Measurements from ENCODE around the gene ARHGAP25. TPM values are rescaled to one million over a fixed set of nuclear protein-coding genes. Genes with fewer than 3 reads are reported as not detected.
A peak's percentile ranks its signal among the peaks of the same experiment; 100 is the strongest.
"Not testable (repeated sequence)": the region's sequence is repeated elsewhere in the genome, so short reads cannot be mapped to it uniquely, and the experiment has no call there.

ARHGAP25 gene
- polyA plus RNA-seq, 4 donors, result 1.8 to 7.6 (median 3.1) TPM

DNA sequence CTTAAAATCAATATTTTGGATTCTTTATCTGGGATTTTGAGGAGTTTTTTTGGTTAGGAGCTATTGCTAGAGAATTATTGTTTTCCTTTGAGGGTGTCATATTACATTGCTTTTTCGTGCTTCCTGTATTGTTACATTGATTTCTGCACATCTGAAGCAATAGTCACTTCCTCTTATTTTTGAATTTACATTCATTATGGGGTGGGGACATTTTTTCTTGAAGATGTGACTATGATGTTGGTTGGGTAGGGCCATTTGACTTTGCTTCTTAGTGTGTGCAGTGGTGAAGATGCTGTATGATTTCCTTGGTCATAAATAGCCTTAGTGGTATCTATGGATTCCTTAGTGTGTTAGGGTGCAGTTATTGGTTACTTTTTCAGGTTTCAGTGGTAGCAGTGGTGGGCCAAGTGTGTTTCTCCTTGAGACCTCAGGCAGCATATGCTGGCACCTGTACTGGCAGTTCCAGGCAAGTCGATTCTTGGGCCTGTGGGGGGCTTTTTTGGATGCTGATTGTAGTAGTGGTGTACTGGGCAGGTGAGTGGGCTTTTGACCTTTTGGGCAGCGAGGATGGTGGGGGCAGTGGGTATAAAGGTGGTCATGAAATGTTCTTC, 61.8 kb downstream of the ARHGAP25 start:
- H3K4me1 ChIP-seq (ENCODE audit: control insufficient read depth in 3 of 3, insufficient read depth in 2 of 3, low read depth in 1 of 3, low read length in 2 of 3), result no peaks in the 10 kb centered on the region
- H3K9me3 ChIP-seq (ENCODE audit: control insufficient read depth in 2 of 2, insufficient read depth in 1 of 2, low read depth in 1 of 2, low read length in 1 of 2), result no peaks in the 10 kb centered on the region
- H3K27ac ChIP-seq (ENCODE audit: low read depth in 1 of 3, low read length in 2 of 3), result peak overlapping the region in 1 of 3 donors; percentile 20
- H3K4me3 ChIP-seq (ENCODE audit: low read depth in 1 of 3, low read length in 3 of 3), result no peak overlapping the region
- DNase-seq (no peak), FAIRE-seq (no peak)
- no peaks in the 10 kb centered on the region for H3K36me3 ChIP-seq (ENCODE audit: control insufficient read depth in 3 of 3, insufficient read depth in 2 of 3, low read depth in 1 of 3, low read length in 3 of 3)
- 75 to 86% (median 80%) methylated on average over 3 of the region's 3 CpGs for WGBS, 3 donors
- no peaks in the 10 kb centered on the region for H3K27me3 ChIP-seq (ENCODE audit: control insufficient read depth in 3 of 3, insufficient read depth in 3 of 3, low read length in 3 of 3)

DNA sequence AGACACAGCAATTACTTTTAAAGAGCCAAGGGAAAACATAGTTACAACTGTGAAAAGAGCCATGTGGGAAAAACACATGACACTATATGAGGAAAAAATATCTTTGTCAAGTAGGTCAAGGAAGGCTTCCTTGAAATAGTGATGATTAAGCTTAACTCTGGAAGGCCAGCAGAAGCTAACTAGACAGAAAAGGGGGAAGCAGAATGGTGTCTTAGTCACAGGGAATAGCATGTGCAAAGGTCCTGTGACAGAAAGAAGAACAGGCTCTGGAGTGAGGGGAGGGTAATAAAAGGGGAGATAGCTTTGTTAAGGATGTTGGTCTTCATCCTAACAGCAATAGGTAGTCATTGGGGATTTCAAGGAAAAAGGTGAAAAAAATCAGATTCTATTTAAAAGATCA, 64.0 kb downstream of the ARHGAP25 start:
- FAIRE-seq, result no peak
- H3K27me3 ChIP-seq (ENCODE audit: control insufficient read depth in 3 of 3, insufficient read depth in 3 of 3, low read length in 3 of 3), result no peaks in the 10 kb centered on the region
- no peaks in the 10 kb centered on the region for H3K36me3 ChIP-seq (ENCODE audit: control insufficient read depth in 3 of 3, insufficient read depth in 2 of 3, low read depth in 1 of 3, low read length in 3 of 3)
- DNase-seq, result no peak
- H3K4me1 ChIP-seq (ENCODE audit: control insufficient read depth in 3 of 3, insufficient read depth in 2 of 3, low read depth in 1 of 3, low read length in 2 of 3), result no peaks in the 10 kb centered on the region
- H3K27ac ChIP-seq (ENCODE audit: low read depth in 1 of 3, low read length in 2 of 3), result no peak overlapping the region
- no peaks in the 10 kb centered on the region for H3K9me3 ChIP-seq (ENCODE audit: control insufficient read depth in 2 of 2, insufficient read depth in 1 of 2, low read depth in 1 of 2, low read length in 1 of 2)
- no peak overlapping the region for H3K4me3 ChIP-seq (ENCODE audit: low read depth in 1 of 3, low read length in 3 of 3)

DNA sequence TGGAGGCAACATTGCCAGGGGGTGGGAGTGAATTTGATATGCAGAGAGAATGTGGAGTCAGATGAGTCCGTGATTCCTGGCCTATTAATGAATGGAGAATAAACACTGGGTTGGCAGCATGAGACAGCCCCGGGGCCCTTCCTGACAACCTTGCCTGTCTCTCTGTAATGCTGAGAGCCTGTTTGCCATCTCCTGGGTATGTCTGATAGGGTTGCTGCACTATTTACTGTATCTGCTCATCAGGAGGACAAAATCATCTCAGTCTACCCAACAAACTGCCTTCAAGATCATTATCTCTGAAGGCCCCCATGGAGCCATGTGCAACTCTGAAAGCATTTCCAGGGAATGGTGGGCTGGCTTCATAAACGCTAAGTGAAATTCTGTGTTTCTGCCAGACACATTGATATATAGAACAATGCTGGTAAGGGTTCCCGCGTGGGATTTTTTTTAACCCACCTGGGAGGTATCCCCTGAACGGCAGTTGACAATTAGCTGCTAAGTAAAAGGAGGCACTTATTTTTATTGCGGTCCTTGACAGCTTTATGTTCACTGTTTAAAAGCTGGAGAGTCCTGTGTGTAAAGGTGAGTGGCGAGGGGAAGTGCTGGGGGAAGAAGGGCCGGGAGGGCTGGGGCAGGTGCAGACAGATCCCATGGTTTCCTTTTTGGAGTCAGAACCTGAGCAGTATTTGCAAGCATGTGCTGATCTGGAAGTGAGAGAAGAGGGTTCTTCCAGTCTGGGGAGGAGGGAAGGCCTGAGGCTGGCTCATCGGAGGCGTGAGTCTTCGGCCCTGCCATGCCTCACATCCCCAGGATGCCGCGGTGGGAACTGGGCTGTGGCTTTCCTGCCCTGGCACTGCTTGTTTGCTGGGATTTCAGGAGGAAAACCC, 64.8 kb downstream of the ARHGAP25 start:
- H3K4me3 ChIP-seq (ENCODE audit: low read depth in 1 of 3, low read length in 3 of 3), result no peak overlapping the region
- 83 to 90% (median 87%) methylated on average over 14 of the region's 14 CpGs for WGBS, 3 donors
- no peaks in the 10 kb centered on the region for H3K27me3 ChIP-seq (ENCODE audit: control insufficient read depth in 3 of 3, insufficient read depth in 3 of 3, low read length in 3 of 3)
- no peaks in the 10 kb centered on the region for H3K36me3 ChIP-seq (ENCODE audit: control insufficient read depth in 3 of 3, insufficient read depth in 2 of 3, low read depth in 1 of 3, low read length in 3 of 3)
- no peaks in the 10 kb centered on the region for H3K9me3 ChIP-seq (ENCODE audit: control insufficient read depth in 2 of 2, insufficient read depth in 1 of 2, low read depth in 1 of 2, low read length in 1 of 2)
- no peak for FAIRE-seq
- DNase-seq, result no peak
- H3K27ac ChIP-seq (ENCODE audit: low read depth in 1 of 3, low read length in 2 of 3), result no peak overlapping the region
- H3K4me1 ChIP-seq (ENCODE audit: control insufficient read depth in 3 of 3, insufficient read depth in 2 of 3, low read depth in 1 of 3, low read length in 2 of 3), result no peaks in the 10 kb centered on the region

DNA sequence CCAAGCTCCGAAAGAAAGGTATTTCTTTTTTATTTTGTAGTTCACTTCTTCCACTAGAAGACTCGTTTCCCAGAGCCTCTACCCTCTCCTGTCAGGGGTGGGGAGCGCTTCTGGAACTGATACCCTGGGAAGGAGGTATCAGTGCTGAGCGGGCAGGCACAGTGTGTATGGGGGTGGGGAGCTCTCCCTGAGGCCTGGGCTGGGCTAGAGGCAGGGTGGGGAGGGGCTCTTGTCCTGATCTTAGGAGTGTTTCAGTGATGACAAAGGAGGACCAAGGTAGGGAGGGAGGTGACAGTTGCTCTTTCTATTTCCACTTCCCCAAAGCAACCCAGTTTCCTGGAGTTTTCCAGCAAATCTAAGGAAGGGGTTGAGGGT, 65.4 kb downstream of the ARHGAP25 start:
- H3K4me1 ChIP-seq (ENCODE audit: control insufficient read depth in 3 of 3, insufficient read depth in 2 of 3, low read depth in 1 of 3, low read length in 2 of 3), result no peaks in the 10 kb centered on the region
- no peak overlapping the region for H3K4me3 ChIP-seq (ENCODE audit: low read depth in 1 of 3, low read length in 3 of 3)
- no peak for FAIRE-seq
- H3K36me3 ChIP-seq (ENCODE audit: control insufficient read depth in 3 of 3, insufficient read depth in 2 of 3, low read depth in 1 of 3, low read length in 3 of 3), result no peaks in the 10 kb centered on the region
- DNase-seq, result no peak
- H3K27me3 ChIP-seq (ENCODE audit: control insufficient read depth in 3 of 3, insufficient read depth in 3 of 3, low read length in 3 of 3), result no peaks in the 10 kb centered on the region
- H3K9me3 ChIP-seq (ENCODE audit: control insufficient read depth in 2 of 2, insufficient read depth in 1 of 2, low read depth in 1 of 2, low read length in 1 of 2), result no peaks in the 10 kb centered on the region
- WGBS, 3 donors, result 85 to 97% (median 91%) methylated on average over 4 of the region's 4 CpGs
- no peak overlapping the region for H3K27ac ChIP-seq (ENCODE audit: low read depth in 1 of 3, low read length in 2 of 3)

DNA sequence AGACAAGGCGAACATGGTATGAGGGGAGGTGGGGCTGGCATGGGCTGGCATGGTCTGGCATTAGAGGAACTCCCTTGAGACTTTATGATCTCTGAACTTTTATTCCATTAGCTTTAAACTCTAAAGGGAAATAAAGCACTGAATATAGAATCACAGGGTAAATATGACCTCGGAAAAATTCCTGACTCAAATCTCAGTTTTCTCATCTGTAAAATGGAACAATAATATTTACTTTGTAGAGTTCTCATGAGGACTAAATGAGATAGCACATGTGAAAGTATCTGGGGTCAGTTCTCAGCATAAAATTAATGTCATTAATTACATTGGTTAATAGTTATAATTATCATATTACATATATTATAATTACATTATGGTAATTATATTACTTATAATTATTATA, 65.9 kb downstream of the ARHGAP25 start:
- Histone ChIP-seq H3K9me3 (ENCODE audit: control insufficient read depth in 2 of 2, insufficient read depth in 1 of 2, low read depth in 1 of 2, low read length in 1 of 2) (no peaks in the 10 kb centered on the region), H3K4me3 (ENCODE audit: low read depth in 1 of 3, low read length in 3 of 3) (no peak overlapping the region), H3K27ac (ENCODE audit: low read depth in 1 of 3, low read length in 2 of 3) (no peak overlapping the region), H3K4me1 (ENCODE audit: control insufficient read depth in 3 of 3, insufficient read depth in 2 of 3, low read depth in 1 of 3, low read length in 2 of 3) (no peaks in the 10 kb centered on the region), H3K27me3 (ENCODE audit: control insufficient read depth in 3 of 3, insufficient read depth in 3 of 3, low read length in 3 of 3) (no peaks in the 10 kb centered on the region), H3K36me3 (ENCODE audit: control insufficient read depth in 3 of 3, insufficient read depth in 2 of 3, low read depth in 1 of 3, low read length in 3 of 3) (no peaks in the 10 kb centered on the region)
- WGBS, 3 donors, result 87 to 94% (median 87%) methylated on average over 2 of the region's 2 CpGs
- FAIRE-seq (no peak), DNase-seq (no peak)

DNA sequence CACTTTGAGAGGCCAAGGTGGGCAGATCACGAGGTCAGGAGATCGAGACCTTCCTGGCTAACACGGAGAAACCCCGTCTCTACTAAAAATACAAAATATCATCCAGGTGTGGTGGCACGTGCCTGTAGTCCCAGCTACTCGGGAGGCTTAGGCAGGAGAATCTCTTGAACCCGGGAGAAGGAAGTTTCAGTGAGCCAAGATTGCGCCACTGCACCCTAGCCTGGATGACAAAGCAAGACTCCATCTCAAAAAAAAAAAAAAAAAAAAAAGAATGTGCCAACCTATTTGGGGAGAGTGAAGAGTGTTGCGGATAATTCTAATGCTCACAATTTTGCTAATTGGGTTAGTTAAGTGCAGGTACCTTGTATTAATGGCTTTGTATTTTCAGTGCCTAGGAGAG, 67.5 kb downstream of the ARHGAP25 start:
- H3K36me3 ChIP-seq (ENCODE audit: control insufficient read depth in 3 of 3, insufficient read depth in 2 of 3, low read depth in 1 of 3, low read length in 3 of 3); H3K9me3 ChIP-seq (ENCODE audit: control insufficient read depth in 2 of 2, insufficient read depth in 1 of 2, low read depth in 1 of 2, low read length in 1 of 2); H3K4me3 ChIP-seq (ENCODE audit: low read depth in 1 of 3, low read length in 3 of 3); H3K27ac ChIP-seq (ENCODE audit: low read depth in 1 of 3, low read length in 2 of 3); DNase-seq; H3K4me1 ChIP-seq (ENCODE audit: control insufficient read depth in 3 of 3, insufficient read depth in 2 of 3, low read depth in 1 of 3, low read length in 2 of 3); H3K27me3 ChIP-seq (ENCODE audit: control insufficient read depth in 3 of 3, insufficient read depth in 3 of 3, low read length in 3 of 3); FAIRE-seq: not testable (repeated sequence)
- WGBS, 3 donors, result 92 to 94% (median 92%) methylated on average over 9 of the region's 9 CpGs

DNA sequence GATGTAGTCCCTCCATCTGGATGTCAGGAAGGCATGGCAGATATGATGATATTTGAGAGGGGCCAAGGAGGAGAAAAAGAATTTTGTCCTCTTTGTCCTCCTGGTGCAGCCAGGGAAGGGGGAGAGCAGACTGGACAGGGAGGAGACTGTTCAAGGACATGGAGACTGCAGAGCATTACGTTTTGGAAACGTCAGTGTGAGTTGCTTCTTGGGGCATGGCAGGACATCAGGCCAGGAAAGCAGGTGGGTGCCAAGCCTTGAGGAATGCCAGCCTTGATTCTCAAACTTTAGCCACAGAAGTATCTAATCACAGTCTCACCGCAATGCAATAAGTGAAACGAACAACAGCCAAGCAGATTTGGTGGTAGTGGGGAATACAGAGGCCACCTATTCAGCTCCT, 70.4 kb downstream of the ARHGAP25 start:
- DNase-seq (no peak), FAIRE-seq (no peak)
- no peaks in the 10 kb centered on the region for H3K9me3 ChIP-seq (ENCODE audit: control insufficient read depth in 2 of 2, insufficient read depth in 1 of 2, low read depth in 1 of 2, low read length in 1 of 2)
- no peak overlapping the region for H3K27ac ChIP-seq (ENCODE audit: low read depth in 1 of 3, low read length in 2 of 3)
- no peaks in the 10 kb centered on the region for H3K36me3 ChIP-seq (ENCODE audit: control insufficient read depth in 3 of 3, insufficient read depth in 2 of 3, low read depth in 1 of 3, low read length in 3 of 3)
- H3K27me3 ChIP-seq (ENCODE audit: control insufficient read depth in 3 of 3, insufficient read depth in 3 of 3, low read length in 3 of 3), result no peaks in the 10 kb centered on the region
- no peak overlapping the region for H3K4me3 ChIP-seq (ENCODE audit: low read depth in 1 of 3, low read length in 3 of 3)
- H3K4me1 ChIP-seq (ENCODE audit: control insufficient read depth in 3 of 3, insufficient read depth in 2 of 3, low read depth in 1 of 3, low read length in 2 of 3), result no peaks in the 10 kb centered on the region
- WGBS, 3 donors, result 82 to 87% (median 87%) methylated on average over 4 of the region's 4 CpGs

DNA sequence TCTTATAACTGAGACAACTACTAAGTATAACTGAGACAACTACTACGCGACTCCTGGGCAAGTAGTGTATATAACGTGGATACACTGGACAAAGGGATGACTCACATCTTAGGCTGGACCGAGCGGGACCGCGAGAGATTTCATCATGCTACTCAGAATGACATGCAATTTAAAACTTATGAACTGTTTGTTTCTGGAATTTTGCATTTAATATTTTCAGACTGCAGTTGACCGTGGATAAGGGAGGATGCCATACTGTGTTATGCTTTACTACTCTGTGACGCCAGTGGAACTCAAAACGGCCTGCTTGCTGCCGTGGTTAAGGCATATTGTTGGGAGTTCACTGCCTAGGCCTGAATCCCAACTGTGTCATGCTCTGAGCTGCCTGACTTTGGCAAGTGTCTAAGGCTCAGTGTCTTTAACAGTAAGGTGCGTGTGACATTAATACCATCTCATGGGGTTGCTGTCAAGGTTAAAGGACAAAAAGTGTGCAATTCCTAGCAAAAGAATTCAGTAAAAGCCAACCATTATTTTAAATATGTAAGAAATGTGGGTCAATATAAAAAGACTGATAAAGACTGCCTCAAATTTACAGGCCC, 72.0 kb downstream of the ARHGAP25 start:
- Histone ChIP-seq H3K27ac (ENCODE audit: low read depth in 1 of 3, low read length in 2 of 3) (no peak overlapping the region), H3K4me1 (ENCODE audit: control insufficient read depth in 3 of 3, insufficient read depth in 2 of 3, low read depth in 1 of 3, low read length in 2 of 3) (no peaks in the 10 kb centered on the region), H3K27me3 (ENCODE audit: control insufficient read depth in 3 of 3, insufficient read depth in 3 of 3, low read length in 3 of 3) (no peaks in the 10 kb centered on the region), H3K4me3 (ENCODE audit: low read depth in 1 of 3, low read length in 3 of 3) (no peak overlapping the region), H3K36me3 (ENCODE audit: control insufficient read depth in 3 of 3, insufficient read depth in 2 of 3, low read depth in 1 of 3, low read length in 3 of 3) (no peaks in the 10 kb centered on the region), H3K9me3 (ENCODE audit: control insufficient read depth in 2 of 2, insufficient read depth in 1 of 2, low read depth in 1 of 2, low read length in 1 of 2) (no peaks in the 10 kb centered on the region)
- no peak for FAIRE-seq
- DNase-seq, result no peak
- WGBS, 3 donors, result 83 to 95% (median 93%) methylated on average over 12 of the region's 12 CpGs

Data from small intestine (tissue), 7 donors.